ENCODE data around the gene SLC43A3. TPM values are rescaled to one million over a fixed set of nuclear protein-coding genes. Genes with fewer than 3 reads are reported as not detected.

SLC43A3 gene
- total and polyA plus RNA-seq, 9 of the 15 experiments (the other 6 are each of a cell fraction or from before 2014, with no cell fraction given): 63.7 to 281 (median 139) TPM

DNA sequence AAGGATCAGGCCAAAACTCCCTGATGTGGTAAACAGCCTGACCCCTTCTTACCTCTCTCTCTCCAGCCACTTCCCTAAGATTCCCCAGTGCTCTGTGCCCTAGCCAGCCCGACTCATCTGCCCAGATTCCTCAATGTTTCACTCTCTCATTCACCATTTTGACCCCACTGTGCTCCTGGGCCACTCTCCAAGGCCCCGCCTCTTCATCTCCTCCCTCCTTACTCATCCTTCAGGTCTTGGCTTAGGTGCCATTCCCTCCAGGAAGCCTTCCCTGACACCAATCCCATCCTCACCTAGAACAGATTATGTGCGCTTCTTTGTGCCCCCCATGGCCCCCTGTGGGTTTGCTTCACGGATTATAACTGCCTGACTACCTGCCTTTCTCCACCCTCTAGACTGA, 13.2 kb downstream of the SLC43A3 start:
- no peak overlapping the region for H2AFZ ChIP-seq (ENCODE audit: low read depth, low read length)
- H3K79me2 ChIP-seq (ENCODE audit: control insufficient read depth, insufficient read depth, low read length): peaks cover 43% of the 10 kb centered on the region
- no peak overlapping the region for H3K4me3 ChIP-seq
- intact Hi-C loops (cut with micrococcal nuclease) (no loop called here), in situ Hi-C loops (cut with MboI) (no loop called here)
- 82% methylated on average over 4 of the region's 4 CpGs for WGBS (ENCODE audit: insufficient coverage, low coverage, missing lambda C conversion rate)
- BruUV-seq (replicated peaks): no TSS peak
- POLR2A ChIA-PET: no interaction called here
- H3K9me1 ChIP-seq (ENCODE audit: control insufficient read depth, insufficient read depth, low read length): no peaks in the 10 kb centered on the region
- peaks cover 98% of the 10 kb centered on the region for H3K36me3 ChIP-seq (ENCODE audit: control insufficient read depth, insufficient read depth, low read length)
- H3K9ac ChIP-seq (ENCODE audit: insufficient read depth in 1 of 2, low read depth in 2 of 2, low read length in 2 of 2): no peak overlapping the region
- FAIRE-seq: no peak
- no peak overlapping the region for H3K4me2 ChIP-seq (ENCODE audit: insufficient read depth, low read length)
- H3K4me1 ChIP-seq (replicated peaks in 1 of 2; ENCODE audit: control insufficient read depth in 2 of 2, insufficient read depth in 2 of 2, low read length in 2 of 2): peaks cover 0 to 3% of the 10 kb centered on the region in 2 experiments; a peak in 3 of 5 replicates
- CTCF ChIA-PET (ENCODE audit: low intra/inter-chr PET ratio): no interaction called here
- no peaks in the 10 kb centered on the region for H3K27me3 ChIP-seq (ENCODE audit: control insufficient read depth in 2 of 2, insufficient read depth in 2 of 2, low read length in 2 of 2)
- peaks cover 13% of the 10 kb centered on the region for H4K20me1 ChIP-seq (replicated peaks; ENCODE audit: control insufficient read depth, insufficient read depth, low read length)
- ATAC-seq: peak; percentile 17; the same call in 1 of the 3 replicates
- H3K27ac ChIP-seq (ENCODE audit: extremely low read depth, low read depth, low read length): no peak overlapping the region
- H3K9me3 ChIP-seq (replicated peaks; ENCODE audit: control insufficient read depth, insufficient read depth, low read depth, low read length): no peaks in the 10 kb centered on the region
- DNase-seq (ENCODE audit: extremely low read depth in 1 of 4, low spot score in 3 of 4): no peak
- TF ChIP-seq, protein P1, sequence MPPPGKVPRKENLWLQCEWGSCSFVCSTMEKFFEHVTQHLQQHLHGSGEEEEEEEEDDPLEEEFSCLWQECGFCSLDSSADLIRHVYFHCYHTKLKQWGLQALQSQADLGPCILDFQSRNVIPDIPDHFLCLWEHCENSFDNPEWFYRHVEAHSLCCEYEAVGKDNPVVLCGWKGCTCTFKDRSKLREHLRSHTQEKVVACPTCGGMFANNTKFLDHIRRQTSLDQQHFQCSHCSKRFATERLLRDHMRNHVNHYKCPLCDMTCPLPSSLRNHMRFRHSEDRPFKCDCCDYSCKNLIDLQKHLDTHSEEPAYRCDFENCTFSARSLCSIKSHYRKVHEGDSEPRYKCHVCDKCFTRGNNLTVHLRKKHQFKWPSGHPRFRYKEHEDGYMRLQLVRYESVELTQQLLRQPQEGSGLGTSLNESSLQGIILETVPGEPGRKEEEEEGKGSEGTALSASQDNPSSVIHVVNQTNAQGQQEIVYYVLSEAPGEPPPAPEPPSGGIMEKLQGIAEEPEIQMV (tag; conservative IDR thresholded peaks at IDR 0.05; ENCODE audit: low read depth): no peak
- TF ChIP-seq, protein P2, sequence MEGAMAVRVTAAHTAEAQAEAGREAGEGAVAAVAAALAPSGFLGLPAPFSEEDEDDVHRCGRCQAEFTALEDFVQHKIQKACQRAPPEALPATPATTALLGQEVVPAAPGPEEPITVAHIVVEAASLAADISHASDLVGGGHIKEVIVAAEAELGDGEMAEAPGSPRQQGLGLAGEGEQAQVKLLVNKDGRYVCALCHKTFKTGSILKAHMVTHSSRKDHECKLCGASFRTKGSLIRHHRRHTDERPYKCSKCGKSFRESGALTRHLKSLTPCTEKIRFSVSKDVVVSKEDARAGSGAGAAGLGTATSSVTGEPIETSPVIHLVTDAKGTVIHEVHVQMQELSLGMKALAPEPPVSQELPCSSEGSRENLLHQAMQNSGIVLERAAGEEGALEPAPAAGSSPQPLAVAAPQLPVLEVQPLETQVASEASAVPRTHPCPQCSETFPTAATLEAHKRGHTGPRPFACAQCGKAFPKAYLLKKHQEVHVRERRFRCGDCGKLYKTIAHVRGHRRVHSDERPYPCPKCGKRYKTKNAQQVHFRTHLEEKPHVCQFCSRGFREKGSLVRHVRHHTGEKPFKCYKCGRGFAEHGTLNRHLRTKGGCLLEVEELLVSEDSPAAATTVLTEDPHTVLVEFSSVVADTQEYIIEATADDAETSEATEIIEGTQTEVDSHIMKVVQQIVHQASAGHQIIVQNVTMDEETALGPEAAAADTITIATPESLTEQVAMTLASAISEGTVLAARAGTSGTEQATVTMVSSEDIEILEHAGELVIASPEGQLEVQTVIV (CRISPR knock-in tag; IDR thresholded peaks at IDR 0.05; ENCODE audit: borderline replicate concordance): no peak
- TF ChIP-seq, protein P3, sequence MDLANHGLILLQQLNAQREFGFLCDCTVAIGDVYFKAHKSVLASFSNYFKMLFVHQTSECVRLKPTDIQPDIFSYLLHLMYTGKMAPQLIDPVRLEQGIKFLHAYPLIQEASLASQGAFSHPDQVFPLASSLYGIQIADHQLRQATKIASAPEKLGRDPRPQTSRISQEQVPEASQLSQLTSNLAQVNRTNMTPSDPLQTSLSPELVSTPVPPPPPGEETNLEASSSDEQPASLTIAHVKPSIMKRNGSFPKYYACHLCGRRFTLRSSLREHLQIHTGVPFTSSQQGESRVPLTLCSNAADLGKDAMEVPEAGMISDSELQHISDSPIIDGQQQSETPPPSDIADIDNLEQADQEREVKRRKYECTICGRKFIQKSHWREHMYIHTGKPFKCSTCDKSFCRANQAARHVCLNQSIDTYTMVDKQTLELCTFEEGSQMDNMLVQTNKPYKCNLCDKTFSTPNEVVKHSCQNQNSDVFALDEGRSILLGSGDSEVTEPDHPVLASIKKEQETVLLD (IDR thresholded peaks at IDR 0.05): no peak
- TF ChIP-seq ZNF583 (CRISPR knock-in tag; IDR thresholded peaks at IDR 0.05): no peak
- TF ChIP-seq RBFOX2 (IDR thresholded peaks at IDR 0.05; ENCODE audit: low read depth, low read length): 0 out of 2 replicates have a peak, but pooled peaks have one; percentile 9
- TF ChIP-seq NUFIP1 (IDR thresholded peaks at IDR 0.05; ENCODE audit: partially characterized antibody): no peak
- TF ChIP-seq, protein P4, sequence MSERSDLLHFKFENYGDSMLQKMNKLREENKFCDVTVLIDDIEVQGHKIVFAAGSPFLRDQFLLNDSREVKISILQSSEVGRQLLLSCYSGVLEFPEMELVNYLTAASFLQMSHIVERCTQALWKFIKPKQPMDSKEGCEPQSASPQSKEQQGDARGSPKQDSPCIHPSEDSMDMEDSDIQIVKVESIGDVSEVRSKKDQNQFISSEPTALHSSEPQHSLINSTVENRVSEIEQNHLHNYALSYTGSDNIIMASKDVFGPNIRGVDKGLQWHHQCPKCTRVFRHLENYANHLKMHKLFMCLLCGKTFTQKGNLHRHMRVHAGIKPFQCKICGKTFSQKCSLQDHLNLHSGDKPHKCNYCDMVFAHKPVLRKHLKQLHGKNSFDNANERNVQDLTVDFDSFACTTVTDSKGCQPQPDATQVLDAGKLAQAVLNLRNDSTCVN (CRISPR knock-in tag; IDR thresholded peaks at IDR 0.05): no peak
- TF ChIP-seq, protein P5, sequence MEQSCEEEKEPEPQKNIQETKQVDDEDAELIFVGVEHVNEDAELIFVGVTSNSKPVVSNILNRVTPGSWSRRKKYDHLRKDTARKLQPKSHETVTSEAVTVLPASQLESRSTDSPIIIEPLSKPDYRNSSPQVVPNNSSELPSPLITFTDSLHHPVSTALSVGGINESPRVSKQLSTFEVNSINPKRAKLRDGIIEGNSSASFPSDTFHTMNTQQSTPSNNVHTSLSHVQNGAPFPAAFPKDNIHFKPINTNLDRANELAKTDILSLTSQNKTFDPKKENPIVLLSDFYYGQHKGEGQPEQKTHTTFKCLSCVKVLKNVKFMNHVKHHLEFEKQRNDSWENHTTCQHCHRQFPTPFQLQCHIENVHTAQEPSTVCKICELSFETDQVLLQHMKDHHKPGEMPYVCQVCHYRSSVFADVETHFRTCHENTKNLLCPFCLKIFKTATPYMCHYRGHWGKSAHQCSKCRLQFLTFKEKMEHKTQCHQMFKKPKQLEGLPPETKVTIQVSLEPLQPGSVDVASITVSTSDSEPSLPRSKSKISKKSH (CRISPR knock-in tag; IDR thresholded peaks at IDR 0.05): no peak
- TF ChIP-seq RUNX1 (IDR thresholded peaks at IDR 0.05; ENCODE audit: low read depth): no peak

Measured in K562 (cell line).